ENCODE results near the gene HCN2.

HCN2 gene

DNA sequence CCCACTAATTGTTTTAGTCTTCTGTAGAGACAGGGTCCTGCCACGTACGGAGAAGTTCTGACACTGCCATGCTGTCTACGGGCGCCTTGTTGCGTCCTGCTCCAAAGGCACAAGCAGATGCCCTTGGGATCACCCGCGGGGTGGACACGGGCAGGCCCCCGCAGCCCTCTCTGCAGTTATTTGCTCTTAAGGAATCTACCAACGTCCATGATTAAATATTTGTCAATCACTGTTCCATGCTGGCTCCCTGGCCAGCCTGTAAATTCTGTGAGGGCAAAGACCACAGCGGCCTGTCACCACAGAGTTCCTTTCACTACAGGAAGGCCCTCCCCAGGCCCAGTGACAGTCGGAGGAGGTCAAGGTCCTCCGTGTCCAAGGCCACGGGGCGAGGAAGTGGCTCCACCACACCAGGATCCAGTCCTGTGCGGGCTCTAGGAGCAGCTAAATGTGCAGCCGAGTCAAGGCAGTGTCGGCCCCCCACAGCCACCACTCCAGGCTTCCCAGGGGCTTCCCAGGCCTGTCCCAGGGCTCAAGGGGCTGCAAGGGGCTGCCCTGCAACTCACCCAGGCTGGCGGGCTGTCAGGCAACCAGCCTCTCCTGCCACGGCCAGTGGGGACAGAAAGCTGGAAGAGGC lies 71.2 kb downstream of the HCN2 start:
- DNase-seq: no peak

DNA sequence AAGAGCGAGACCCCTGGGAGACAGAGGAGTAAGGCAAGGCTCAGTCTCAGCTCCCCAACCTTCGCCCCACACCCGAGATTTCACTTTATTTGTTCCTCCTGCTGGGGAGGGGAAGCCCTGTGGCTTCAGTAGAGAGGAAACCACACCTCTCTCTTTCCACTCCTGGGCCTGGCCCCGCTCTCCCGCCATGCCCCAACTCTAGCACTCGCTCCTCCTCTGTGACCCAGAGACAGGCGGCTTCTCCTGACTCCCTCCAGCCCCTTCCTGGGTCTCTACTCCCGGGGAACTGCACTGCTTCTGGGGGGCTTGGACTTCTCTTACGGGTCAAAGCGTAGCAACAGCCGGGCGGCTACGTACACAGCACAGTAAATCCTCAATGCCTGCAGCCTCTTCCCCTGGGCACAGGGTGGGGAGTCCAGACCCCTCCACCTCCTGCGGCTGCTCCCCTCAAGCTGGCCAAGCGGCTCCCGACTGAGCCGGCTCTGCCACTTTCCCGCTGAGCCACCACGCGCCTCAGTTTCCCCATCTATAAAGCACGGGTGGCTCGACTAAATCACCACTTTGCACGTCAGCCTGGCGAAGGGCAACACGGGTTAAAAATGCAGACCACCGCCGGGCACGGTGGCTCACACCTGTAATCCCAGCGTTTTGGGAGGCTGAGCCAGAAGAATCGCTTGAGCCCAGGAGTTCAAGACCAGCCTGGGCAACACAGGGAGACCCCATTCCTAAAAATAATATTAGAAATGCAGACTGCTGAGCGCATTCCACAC lies 71.9 kb downstream of the HCN2 start:
- DNase-seq: no peak

DNA sequence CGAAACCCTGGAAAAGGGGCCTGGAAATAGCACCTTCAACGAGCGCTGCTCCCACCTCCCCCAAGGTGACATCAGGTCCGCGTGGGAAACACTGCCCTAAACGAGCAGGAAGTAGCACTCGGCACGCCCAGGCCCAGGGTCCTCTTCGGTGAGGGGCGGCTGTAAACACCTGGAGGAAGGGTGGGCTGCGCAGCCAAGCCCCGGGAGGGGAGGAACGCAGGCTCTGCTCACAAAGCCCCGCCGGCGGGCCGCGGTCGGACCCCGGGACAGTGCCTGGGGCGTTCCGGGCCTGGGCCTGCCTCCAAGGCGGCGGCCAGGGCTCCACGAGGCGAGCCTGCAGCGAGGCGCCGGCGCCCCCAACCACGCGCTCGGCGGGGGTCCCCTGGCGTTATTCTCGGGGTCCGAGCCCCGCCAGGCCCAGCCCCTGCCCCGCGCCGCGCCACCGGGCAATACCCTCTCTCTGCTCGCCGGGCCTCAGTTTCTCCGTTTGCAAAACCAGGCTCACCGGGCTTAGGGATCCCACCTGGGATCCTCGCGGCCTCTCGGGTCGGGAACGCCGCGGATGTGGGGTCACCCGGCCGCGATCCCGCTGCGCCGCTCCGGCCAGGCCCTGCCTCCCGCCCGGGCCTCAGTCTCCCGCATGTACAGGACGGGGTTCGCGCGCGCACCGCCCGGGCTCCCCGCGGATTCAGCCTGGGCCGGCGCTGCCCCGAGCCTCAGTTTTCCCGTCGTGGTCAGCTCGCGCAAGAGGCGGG lies 72.7 kb downstream of the HCN2 start:
- DNase-seq: no peak

DNA sequence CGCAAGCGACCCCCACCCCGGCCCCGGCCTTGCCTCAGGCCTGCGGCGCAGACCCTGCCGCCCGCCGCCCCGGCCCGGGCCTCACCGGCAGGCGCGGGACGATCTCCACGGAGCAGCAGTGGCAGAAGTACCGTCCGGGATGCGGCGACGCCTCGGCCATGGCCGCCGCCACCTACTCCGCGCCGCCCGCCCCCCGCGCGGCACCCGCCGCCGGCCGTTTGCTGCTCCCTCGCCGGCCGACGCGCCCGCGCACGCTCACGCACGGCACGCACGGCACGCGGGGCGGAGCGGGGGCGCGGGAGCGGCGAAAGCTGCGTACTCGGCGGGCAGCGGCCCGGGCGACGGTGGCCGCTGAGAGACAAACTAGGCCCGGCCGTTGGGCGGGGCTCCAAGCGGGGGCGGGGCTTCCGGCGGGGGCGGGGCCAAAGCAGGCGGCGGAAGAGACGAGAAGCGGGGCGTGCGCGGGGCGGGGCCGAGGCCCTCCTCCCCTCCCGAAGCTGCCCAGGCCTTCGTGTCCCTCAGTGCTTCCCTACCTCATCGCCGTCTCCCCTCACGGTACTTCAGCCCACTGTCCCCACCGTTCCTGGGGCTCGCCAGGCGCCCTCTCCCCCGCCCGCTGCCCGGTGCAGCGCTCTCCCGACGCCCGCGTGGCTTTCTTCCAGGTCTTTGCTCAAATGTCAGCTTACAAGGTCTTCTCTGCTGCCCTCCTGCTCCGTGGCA lies 73.4 kb downstream of the HCN2 start, which contains the start of gene RNF126:
Gene RNF126 (minus strand): TSS at position 253 of the 720 bp plus-strand sequence. CDS start 93 bp downstream, at position 160.
- DNase-seq: peak; percentile 76

DNA sequence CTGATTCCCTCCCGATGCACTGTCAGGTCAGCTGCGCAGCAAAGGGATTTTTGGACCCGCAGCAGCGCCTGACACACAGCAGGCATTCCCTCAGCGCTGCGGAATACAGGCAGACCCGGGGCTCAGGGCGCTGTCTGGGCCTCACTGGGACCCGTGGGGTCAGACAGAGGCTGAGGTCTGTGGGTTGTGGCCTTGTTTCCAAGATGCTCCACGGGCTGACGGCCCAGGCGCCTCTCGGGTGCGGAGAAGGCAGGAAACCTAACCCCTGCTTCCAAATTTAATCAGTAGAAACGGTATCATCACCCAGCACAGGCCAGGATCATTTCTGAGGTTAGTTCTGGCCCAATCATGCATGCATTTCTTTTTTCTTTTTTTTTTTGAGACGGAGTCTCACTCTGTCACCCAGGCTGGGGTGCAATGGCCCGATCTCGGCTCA lies 74.0 kb downstream of the HCN2 start:
- DNase-seq: no peak

DNA sequence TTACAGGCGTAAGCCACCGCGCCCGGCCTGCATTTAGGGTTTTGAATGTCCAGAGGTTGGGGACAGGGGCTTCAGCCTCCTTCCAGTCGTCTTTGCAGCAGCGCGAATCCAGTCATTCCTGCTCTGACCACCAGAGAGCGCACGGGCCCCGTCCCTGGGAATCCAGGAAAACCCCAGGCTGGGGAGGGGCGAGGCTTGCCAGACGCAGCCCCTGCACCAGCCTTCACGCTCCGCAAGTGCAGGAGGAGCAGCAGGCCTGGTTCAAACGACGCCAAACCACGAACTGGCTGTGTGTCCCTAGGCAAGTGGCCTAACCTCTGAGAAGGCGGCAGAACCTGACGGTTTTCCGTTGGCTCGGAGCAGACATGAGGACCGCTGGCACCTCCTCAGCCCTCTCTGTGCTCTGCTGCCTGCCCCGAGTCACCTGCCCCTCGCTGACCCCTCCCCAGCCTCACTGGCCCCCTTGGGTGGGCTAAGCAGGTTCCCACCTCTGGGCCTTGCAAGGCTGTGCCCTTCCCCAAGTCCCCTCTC lies 75.3 kb downstream of the HCN2 start:
- peak; percentile 70 for DNase-seq
